Measurements from ENCODE around the gene LEPROT. TPM values are rescaled to one million over a fixed set of nuclear protein-coding genes. Genes with fewer than 3 reads are reported as not detected.

Gene LEPROT
- total and polyA plus RNA-seq, 2 of the 8 experiments (the other 6 are each of a cell fraction or from before 2014, with no cell fraction given) = 25.7 to 27.2 TPM

DNA sequence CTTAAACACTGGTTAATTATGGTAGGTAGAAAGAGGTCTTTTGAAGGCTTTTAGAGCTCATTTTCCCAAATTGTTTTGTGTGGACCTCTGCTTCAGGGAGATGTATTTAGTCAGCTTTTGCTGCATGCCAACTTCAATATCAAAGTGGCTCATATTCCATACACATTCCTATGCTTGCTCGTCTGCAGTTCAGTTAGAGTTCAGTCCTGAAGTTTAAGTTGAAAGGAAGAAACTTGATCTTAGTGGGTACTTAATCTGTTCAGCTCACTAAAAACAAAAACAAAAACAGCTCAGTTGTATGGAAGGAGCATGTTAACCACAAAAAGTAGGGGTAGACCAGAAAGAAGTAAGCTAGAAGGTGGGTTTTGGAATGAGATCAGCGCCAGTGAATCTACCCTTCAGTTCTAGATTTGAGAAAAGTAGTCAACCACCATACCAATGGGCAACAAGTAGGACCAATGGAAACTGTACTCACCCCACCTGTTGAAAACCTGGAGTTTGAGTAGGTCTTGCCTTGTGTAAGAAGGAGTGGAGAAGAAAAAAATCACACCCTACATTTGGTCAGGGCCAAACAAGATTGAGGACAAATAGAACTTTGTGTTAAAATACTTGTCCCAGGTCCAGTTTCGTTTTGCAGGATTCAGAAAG lies 58.0 kb downstream of the LEPROT start:
- no peaks in the 10 kb centered on the region for H3K79me2 ChIP-seq (ENCODE audit: control insufficient read depth in 1 of 2, insufficient read depth in 2 of 2, low read length in 2 of 2)
- no peak overlapping the region for H3K4me3 ChIP-seq (ENCODE audit: extremely low read depth in 1 of 4, insufficient read depth in 2 of 4, low read depth in 3 of 4, low read length in 4 of 4)
- no peak overlapping the region for H3K9ac ChIP-seq (replicated peaks in 1 of 4; ENCODE audit: extremely low read depth in 1 of 4, low read depth in 3 of 4, low read length in 3 of 4)
- H3K23ac ChIP-seq (ENCODE audit: insufficient read length) = no peak overlapping the region
- DNase-seq (ENCODE audit: low read depth in 1 of 2, low spot score in 2 of 2) (no peak), FAIRE-seq (no peak)
- no peak overlapping the region for H2BK120ac ChIP-seq (replicated peaks; ENCODE audit: low read depth, low read length)
- H2BK20ac ChIP-seq (ENCODE audit: low read length) = no peak overlapping the region
- H3K23me2 ChIP-seq (ENCODE audit: low read depth, low read length) = no peaks in the 10 kb centered on the region
- no peaks in the 10 kb centered on the region for H3K79me1 ChIP-seq (ENCODE audit: low read depth, low read length)
- POLR2A ChIA-PET (ENCODE audit: partially characterized antibody) = no interaction called here
- no peak overlapping the region for H3K4ac ChIP-seq (replicated peaks; ENCODE audit: insufficient read length, low read depth, low read length)
- WGBS, 2 experiments (ENCODE audit: extremely low coverage in 1 of 2, insufficient coverage in 1 of 2, insufficient read length in 1 of 2, insufficient replicate concordance in 2 of 2, low coverage in 1 of 2, low lambda C conversion rate in 2 of 2, missing lambda C conversion rate in 1 of 2) = 85% methylated on average over 3 of the region's 3 CpGs; no CpG with 5 or more reads in 1 of the 2 experiments
- no peak overlapping the region for H2AFZ ChIP-seq (ENCODE audit: low read length)
- H4K8ac ChIP-seq (ENCODE audit: extremely low read depth, insufficient read depth, low read length) = no peak overlapping the region
- no peak overlapping the region for H2AK5ac ChIP-seq (ENCODE audit: low read depth, low read length)
- H3K56ac ChIP-seq (replicated peaks; ENCODE audit: insufficient read length, low read depth, low read length) = no peak overlapping the region
- H3K14ac ChIP-seq (ENCODE audit: insufficient read length) = no peak overlapping the region
- no peak overlapping the region for H2BK15ac ChIP-seq (ENCODE audit: low read length)
- no peak overlapping the region for H3K4me2 ChIP-seq (ENCODE audit: insufficient read depth in 1 of 2, low read depth in 2 of 2, low read length in 2 of 2)
- no peaks in the 10 kb centered on the region for H3K36me3 ChIP-seq (ENCODE audit: control insufficient read depth in 2 of 4, insufficient read depth in 4 of 4, low read length in 3 of 4)
- no peak overlapping the region for H3K27ac ChIP-seq (ENCODE audit: low read depth, low read length)
- H3K27me3 ChIP-seq (replicated peaks in 1 of 4; ENCODE audit: control insufficient read depth in 3 of 4, extremely low read depth in 1 of 4, insufficient read depth in 3 of 4, low read length in 3 of 4) = no peaks in the 10 kb centered on the region
- H4K91ac ChIP-seq (replicated peaks; ENCODE audit: insufficient read length, low read length) = no peak overlapping the region
- no peak overlapping the region for H3K18ac ChIP-seq (ENCODE audit: extremely low read depth, low read length)
- no peaks in the 10 kb centered on the region for H4K20me1 ChIP-seq (replicated peaks in 1 of 2; ENCODE audit: control insufficient read depth in 1 of 2, insufficient read depth in 2 of 2, low read length in 2 of 2)
- no peak overlapping the region for H4K5ac ChIP-seq (ENCODE audit: insufficient read length, low read depth, low read length)
- no peak overlapping the region for H2BK12ac ChIP-seq (ENCODE audit: low read depth, low read length)
- H3K4me1 ChIP-seq (replicated peaks in 1 of 4; ENCODE audit: control insufficient read depth in 3 of 4, insufficient read depth in 4 of 4, low read length in 3 of 4) = no peaks in the 10 kb centered on the region
- no peaks in the 10 kb centered on the region for H3K9me3 ChIP-seq (ENCODE audit: insufficient read depth in 2 of 2, low read depth in 1 of 2, low read length in 1 of 2)
- H2BK5ac ChIP-seq (ENCODE audit: low read depth, low read length) = no peak overlapping the region
- CTCF ChIA-PET (ENCODE audit: partially characterized antibody) = interaction anchor here (0.6 to 2.7 kb wide), 5 partner anchors 9 to 404 kb away, joined by 3 to 7 read pairs (median 4); no protein-coding TSS in a partner anchor
- no peak for TF ChIP-seq RXRA (IDR thresholded peaks at IDR 0.05; ENCODE audit: insufficient read depth, low read depth, low read length)
- TF ChIP-seq, protein P1, sequence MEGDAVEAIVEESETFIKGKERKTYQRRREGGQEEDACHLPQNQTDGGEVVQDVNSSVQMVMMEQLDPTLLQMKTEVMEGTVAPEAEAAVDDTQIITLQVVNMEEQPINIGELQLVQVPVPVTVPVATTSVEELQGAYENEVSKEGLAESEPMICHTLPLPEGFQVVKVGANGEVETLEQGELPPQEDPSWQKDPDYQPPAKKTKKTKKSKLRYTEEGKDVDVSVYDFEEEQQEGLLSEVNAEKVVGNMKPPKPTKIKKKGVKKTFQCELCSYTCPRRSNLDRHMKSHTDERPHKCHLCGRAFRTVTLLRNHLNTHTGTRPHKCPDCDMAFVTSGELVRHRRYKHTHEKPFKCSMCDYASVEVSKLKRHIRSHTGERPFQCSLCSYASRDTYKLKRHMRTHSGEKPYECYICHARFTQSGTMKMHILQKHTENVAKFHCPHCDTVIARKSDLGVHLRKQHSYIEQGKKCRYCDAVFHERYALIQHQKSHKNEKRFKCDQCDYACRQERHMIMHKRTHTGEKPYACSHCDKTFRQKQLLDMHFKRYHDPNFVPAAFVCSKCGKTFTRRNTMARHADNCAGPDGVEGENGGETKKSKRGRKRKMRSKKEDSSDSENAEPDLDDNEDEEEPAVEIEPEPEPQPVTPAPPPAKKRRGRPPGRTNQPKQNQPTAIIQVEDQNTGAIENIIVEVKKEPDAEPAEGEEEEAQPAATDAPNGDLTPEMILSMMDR (IDR thresholded peaks at IDR 0.05; ENCODE audit: control extremely low read depth in 1 of 3, insufficient read depth in 1 of 3, low read depth in 1 of 3, low read length in 3 of 3) = no peak
- TF ChIP-seq FOSL1 (IDR thresholded peaks at IDR 0.05; ENCODE audit: insufficient read depth, low read depth, low read length) = no peak
- no peak for TF ChIP-seq KDM5A (IDR thresholded peaks at IDR 0.05; ENCODE audit: low read length)
- no peak for TF ChIP-seq CBX8 (IDR thresholded peaks at IDR 0.05; ENCODE audit: borderline replicate concordance, low read depth, low read length)
- TF ChIP-seq SUZ12 (IDR thresholded peaks at IDR 0.05; ENCODE audit: low read length) = no peak
- no peak for TF ChIP-seq PHF8 (conservative IDR thresholded peaks at IDR 0.05; ENCODE audit: low read depth, low read length)
- TF ChIP-seq SP4 (IDR thresholded peaks at IDR 0.05; ENCODE audit: low read length) = no peak
- TF ChIP-seq, protein P2, sequence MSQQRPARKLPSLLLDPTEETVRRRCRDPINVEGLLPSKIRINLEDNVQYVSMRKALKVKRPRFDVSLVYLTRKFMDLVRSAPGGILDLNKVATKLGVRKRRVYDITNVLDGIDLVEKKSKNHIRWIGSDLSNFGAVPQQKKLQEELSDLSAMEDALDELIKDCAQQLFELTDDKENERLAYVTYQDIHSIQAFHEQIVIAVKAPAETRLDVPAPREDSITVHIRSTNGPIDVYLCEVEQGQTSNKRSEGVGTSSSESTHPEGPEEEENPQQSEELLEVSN (IDR thresholded peaks at IDR 0.05) = no peak
- no peak for TF ChIP-seq TEAD4 (IDR thresholded peaks at IDR 0.05; ENCODE audit: low read depth, low read length)

Data from H1 (cell line).